SK-N-DZ (cell line): ENCODE data around the gene AGPAT4.

Source experiments
- DNase-seq: peaks from one replicate; pipeline ENCODE4 v3.0.0-alpha.2; 2015; ENCODE audit warnings: low spot score

The AGPAT4 gene

DNA sequence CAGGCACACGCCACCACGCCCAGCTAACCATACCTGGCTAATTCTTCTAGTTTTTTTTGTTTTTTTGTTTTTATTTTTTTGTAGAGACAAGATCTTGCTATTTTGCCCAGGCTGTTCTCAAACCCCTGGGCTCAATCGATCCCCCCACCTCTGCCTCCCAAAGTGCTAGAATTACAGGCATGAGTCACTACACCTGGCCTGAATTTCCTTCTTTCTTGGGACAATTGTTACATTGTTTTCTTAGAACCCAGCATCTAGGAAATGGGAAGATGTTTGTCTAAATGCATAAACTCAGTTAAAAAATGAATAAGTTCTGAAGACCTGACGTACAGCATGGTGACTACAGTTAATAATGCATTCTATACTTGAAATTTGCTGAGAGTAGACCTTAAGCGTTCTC, 10.8 kb upstream of the AGPAT4 start:
- no peak for DNase-seq

DNA sequence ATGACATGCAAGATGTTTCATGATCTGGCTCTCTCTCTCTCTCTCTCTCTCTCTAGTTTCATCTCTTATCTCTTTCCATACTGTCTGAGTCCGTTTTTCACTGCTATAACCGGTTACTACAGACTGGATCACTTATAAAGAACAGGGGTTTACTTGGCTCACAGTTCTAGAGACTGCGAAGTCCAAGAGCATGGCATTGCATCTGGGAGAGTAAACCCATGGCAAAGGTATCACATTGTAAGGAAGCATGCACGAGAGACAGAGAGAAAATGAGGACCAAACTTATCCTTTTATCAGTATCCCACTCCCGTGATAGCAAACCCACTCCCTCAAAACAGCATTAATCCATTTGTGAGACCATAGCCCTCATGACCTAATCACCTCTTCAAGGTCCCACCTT, 7.2 kb upstream of the AGPAT4 start:
- no peak for DNase-seq

DNA sequence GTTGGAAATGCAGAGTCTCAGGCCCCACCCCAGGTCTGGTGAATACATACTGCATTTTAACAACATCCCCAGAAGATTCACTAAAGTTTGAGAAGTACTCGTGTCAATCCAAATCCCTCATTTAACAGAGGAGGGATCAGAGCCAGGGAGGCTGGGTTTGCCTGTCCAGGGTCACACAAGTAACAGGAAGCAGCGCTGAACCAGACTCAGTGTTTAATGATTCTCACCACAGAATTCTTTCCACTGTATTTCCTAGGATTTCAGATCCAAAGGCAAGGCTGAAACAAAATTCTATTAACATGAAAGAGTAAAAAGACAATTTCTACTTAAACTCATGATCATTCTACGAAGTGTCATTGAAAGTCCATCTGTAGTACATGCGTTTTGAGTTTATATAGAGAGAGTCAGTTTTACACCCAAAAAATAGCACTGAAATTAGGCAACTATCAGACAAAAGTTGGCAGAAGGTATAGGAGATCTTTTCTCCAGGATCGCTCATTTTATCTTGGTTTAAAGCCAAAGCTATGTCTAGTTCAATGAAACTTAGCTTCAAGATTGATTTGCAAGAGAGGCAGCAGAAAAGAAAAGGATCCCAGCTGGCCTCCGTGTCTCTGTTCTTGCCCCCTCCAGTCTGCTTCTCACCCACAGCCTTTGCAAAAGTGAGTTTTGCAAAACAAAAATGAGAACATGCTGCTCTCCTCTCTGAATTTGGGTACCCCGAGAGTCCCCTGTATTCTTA, 6.0 kb upstream of the AGPAT4 start:
- DNase-seq, result no peak

DNA sequence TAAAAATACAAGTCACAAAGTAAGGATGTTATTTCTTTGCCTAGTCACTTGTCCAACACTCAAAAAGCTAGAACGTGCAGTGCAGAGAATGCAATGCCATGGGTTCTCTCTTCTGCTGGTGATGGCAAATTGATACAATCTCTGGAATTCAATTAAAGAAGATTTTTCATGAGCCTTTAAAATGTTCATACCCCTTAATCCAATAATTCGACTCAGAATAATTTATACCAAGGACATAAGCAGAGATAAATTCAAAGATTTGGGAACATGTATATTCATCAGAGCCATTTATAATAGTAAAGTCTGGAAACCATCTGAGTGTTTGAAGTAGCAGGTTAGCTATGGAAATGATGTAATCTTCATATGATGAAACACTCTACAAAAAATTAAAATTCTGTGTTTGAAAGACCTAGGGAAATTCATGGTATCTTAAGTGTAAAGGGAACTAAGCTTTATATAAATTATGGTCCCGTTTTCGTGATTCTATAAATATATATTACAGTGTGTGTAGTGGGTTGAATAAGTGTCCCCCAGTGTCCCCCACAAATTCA, 2.8 kb upstream of the AGPAT4 start:
- DNase-seq, result peak; percentile 49

DNA sequence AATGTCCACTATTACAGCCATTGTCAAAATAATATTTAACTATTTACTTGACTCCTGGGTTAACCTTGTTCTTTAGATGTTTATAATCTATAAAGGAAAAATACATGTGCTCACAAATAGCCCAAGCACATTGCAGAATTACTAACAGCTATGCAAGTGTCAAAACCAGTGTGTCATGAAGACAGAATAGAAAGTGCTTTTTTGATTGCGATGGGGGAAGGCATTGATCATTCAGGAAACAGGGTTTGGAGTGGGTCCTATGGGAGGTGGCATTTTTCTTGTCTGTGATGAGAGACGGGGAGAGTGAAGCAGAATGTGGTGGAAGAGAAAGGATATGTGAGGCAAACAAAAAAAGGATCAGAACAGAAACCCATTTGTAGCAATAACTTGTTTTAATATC, 1.0 kb upstream of the AGPAT4 start:
- DNase-seq, result no peak

DNA sequence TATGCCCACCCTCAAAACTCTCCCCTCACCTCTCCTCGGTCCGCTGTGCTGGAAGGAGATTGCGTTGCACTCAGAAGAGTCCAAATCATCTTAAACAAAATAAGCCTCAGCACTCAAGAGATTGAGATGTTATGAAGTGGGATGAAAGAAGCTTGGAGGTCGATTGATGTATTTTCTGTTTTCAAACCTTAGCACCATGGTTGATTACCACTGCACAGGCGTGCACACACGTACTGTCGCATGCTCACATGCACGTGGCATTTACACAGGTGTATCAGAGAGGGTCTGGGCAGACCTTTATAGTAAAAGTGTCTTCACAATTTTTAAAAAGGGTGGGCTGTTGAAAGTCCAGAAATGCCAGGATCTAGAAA, 612 bp upstream of the AGPAT4 start:
- no peak for DNase-seq

DNA sequence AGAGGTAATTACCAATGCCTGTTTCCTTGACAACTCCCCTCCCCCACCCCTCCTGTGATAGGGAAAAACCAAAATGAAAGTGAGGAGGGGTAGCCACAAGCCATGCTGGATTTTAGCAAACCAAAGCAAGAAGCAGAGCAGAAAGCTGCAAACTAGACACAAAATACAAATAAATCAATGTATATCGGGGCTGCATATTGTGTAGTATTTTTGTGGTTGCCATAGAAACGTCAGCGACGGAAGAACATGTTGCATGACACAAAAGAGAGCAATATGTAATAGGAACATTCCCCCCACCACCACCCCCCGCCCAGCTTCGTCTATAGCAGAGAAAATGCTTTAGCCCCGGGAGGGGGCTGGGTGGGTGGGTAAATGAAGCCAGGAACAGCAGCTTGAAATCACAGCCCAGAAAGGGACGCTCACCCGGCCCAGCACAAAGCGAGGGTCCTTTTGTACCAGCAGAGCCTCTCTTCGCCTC, 548 bp downstream of the AGPAT4 start:
- DNase-seq, result peak; percentile 55

DNA sequence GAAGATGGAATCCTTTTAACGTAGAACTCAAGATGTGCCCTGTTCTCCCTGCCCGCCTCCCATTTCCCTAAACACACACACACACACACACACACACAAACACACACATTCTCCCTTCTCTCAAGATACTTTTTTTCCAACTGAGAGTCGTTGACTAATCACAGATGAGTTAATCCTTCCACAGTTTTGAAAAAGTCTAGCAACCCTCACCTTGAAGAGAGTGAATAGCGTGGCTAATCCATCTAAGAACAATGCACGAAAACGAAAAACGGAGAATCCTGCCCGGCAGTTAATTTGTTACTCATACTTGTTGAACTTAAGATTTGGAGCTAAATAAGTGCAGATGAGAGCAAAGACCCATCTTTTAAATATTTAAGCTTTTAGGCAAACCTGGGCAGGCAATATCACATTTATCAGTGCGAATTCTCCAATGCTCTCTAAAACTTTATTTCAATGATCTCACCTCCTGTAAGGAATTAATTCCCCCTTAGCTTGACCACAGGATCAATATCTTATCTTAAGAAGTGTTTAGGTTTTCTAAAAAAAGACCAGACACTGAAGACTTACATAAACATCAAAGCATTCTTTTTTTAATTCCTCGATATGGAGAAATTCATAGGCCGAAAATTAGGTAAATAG, 1.1 kb downstream of the AGPAT4 start:
- no peak for DNase-seq

DNA sequence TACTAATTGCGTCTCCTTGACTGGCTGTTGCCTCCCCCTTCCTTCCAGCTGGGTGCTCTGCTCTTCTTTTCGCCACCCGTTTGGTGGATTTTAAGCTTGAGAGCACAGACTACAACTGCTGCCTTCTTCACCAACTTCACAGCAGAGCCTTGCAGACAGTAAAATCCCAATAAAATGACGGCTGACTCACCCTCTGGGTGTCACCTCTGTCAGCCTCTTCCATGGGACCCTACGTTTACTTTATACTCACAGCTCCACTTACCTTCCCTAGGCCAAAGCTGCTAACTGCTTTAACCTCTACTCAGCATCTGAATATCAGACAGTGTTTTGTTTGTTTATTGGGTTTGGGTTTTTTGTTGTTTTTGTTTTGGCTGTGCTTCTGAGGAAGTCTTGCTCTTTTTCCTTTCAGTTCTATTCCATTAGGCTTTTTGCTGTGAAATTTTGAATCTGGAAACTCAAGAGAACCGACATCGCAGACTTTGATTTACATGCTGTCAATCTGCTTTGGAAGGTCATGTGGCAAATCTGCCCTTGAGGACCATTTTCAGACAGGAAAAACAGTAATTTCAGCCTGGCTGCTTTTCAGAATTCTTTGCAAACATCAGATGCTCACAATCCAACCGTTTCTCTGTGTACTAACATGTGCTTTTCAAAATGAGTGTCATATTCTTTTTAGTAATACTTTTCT, 2.4 kb downstream of the AGPAT4 start:
- no peak for DNase-seq

DNA sequence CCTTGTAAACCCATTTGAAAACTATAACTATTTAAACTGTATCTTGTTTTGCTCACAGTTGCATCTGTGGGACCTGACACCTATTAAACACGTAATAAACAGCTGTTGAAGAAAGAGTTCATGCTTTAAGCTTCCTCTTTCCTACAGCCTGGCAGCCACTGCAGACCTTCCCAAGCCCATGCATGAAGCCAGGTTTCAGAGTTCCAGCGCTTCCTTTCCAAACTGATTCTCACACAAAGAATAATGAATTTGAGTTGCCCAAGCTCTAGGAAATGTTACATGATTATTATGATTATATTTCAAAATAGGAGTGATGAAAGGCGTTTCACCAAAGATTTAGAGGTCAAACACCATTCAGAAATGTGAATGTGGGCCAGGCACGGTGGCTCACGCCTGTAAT, 3.7 kb downstream of the AGPAT4 start:
- no peak for DNase-seq

DNA sequence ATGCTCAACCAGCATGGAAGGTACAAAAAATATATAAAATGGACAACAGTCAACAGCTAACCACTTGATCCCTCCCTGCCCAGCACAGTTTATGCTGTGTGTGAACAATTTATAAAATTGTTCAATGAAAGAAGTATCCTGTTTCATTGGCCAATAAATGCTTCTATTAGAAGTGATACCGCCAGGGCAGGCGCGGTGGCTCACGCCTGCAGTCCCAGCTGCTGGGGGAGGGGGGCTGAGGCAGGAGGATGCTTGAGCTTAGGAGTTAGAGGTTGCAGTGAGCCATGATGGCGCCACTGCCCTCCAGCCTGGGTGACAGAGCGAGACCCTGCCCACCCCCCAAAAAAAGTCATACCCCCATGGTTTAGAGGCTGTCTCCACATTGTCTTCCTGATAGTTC, 4.6 kb downstream of the AGPAT4 start:
- no peak for DNase-seq

DNA sequence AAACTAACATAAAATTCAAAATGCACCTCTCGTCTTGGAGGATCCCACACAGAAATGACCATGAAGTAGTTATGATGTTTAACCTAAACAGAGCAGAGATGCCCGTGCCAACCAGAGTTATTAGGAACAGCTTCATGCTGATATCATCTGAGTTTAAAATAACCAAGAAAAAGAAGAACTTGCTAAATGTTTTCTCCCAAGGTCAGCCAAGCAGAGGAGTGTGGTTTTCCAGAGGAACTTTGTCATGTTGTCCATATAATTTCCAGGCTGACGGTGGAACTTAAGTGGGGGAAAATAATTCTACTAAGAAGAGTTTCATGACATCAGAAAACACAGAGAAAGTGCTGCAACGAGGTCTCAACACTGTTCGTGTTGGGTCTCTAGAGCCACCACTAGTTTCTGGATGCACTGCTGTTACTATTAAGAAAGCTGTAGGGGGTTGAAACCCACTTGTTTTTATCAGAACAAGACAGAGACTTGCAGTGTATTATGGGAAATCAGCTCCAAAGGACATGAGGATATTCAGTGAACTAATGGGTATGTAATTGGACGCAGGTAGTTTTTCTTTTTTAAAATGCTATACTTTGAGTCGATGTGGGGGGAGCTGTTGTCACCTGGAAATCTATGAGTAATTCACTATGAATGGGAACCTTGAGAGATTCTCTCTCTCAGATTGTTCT, 5.2 kb downstream of the AGPAT4 start:
- DNase-seq, result no peak

DNA sequence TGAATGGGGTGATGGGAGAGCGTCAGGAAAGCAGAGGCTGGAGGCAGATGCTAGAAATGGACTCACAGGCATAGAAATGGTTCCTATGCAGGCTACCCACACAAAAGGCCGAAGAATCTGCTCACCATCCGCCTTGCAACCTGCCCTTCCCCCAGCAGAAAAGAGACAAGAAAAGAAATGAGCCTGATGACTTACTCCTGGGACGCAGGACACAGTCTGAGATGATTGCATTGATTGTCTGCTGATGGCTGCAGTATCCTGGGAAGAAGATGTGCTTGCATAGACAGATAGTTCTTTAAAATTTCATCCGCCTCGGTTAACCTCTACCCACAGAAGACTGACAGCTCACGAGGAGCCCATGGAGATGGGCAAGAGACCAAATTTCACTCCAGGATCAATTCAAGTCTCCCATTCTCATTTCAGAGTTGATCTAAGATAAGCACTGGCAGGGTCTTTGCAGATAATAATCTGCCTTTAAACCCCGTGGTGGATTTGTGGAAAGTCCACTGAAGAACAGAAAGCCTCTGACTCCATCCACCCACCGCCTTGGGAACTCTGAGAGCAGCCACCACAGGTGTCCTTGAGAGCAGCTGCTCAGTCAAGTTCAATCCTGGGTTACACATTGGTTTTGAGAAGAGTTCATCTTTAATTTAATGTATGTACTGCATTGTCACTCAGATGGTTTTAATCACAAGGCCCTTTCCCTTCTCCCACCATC, 7.2 kb downstream of the AGPAT4 start:
- DNase-seq, result no peak

DNA sequence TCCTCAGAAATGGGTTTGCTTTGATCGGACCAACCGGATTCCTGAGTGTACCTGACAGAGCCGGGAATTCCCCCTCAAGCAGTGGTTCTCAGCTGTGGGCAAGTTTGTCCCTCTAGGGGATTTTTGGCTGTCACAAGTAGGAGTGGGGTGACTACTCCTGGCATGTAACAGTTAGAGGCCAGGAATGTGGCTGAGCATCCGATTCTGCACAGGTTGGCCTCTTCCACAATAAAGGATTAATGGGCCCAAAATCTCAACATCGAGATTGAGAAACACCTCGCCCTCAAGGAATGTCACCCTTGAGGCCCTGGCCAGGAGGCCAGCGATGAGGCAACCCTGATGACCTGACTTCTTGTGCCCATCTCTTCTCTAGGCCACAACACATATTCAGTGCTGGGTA, 7.9 kb downstream of the AGPAT4 start:
- DNase-seq, result no peak

DNA sequence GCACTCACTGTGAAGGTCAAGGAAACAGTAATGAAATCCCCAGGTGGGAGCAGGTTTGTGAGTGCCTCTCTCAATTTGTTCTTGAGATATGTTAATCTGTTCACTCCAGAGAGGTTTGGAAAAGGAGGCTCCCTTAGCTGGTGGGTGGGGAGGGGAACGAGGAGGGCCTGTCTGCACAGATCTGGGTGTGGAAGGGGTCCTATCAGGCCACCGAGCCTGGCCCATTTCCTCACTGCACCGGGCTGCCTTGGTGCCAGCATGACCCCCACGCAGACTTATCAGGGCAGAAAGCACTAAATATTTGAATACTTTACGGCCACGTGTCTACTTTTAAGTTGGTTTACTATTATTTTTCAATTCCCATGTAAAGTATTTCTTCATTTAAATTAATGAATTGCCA, 8.3 kb downstream of the AGPAT4 start:
- no peak for DNase-seq

DNA sequence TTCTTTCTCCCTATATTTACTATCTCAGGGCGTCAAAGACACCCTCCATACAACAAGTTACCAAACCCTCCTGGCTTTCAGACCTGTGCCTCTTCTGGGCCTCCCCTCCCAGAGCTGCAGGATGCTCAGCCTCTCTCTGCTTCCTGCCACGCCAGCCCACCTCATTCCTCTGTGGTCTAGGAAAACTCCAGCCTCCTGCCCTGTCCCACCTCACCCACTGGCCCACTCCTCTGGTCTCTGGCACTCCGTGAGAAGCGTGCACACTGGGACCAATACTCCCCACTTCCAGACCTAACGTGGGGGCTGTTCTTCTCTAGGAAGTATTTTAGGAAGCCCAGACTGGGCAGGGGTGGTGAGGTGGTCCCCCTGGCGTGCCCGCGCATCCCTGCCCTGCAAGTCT, 9.7 kb downstream of the AGPAT4 start:
- no peak for DNase-seq

DNA sequence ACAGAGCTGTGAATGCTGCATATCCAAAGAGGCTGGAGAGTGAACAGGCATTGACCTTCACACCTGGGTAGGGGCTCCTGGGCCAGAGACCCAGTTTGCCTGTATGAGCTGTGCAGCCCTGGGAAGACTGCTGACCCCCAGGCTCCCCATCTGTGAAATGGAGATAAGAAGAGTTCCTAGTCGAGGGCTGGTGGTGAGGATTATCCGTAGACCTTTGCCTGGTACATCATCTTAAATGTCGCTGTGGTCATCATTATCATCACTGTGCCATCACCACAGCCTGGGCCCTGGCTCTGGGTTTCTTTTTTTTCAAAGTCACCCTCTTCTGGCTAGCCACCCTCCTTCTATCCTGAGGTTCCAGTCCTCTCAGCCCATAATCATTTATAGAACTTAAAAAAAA, 12.0 kb downstream of the AGPAT4 start:
- no peak for DNase-seq

DNA sequence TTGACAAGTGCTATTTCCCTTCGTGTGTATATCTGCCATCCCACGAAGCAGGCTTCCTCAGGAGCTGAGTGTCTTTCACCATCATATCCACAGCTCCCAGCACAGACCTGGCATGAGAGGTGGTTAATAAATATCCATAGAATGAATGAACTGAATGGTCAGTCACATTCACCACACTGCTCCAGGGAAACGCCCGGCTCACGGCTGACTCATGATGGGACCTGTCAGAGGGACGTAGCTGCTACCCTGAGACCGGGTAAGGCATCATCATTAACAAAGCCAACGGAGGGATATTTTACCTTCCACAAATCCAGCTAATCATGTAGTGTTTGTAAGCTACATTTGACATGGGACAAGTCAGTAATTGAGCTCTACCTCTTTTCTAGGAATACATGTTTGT, 12.5 kb downstream of the AGPAT4 start:
- DNase-seq, result no peak

DNA sequence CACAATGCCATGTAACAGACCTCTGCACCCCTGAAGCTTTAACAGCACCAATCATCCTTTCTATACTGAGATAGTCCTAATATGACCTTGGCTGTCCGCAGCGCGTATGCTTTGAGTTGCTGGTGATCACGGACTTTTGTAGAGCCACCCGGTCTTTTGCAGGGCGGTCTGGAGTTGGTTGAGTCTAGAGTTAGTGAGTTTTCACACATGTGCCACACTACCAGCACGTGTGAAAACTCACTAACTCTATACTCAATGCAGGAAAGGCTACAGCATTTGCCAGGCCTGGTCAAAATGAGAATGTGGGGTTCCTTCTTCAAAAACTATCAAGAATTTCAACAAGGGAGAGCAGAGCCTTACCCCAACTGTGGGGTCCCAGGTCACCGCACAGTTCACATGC, 14.6 kb downstream of the AGPAT4 start:
- DNase-seq, result no peak

DNA sequence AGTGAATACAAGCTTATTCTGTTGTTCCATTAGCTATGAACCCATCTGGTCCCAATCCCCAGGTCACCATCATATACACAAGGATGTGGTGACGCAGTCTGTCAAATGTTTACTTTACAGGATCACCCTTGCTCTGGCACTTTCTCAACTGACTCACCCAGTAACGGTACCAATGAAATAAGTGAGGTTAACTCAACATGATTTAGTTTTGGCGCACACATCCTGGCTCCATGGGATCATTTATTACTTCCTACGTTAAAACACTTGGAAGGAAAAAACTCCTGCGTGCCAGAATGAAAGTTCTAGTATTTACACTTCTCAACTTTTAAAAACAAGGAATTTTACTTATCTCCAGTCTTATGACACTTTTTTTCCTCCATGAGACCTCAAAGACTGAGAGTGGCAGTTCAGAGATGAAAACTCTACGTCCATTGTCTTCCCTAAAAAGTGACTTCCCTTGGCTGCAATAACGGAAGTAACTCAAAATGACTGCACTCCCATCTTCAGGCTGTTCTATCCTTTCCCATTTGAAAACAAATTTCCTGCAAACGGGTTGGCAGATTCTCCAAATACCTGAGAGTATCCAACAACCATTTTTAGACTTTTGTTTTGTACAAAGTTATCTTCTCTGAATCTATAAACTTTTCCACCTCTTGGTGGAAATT, 15.9 kb downstream of the AGPAT4 start:
- DNase-seq, result no peak

DNA sequence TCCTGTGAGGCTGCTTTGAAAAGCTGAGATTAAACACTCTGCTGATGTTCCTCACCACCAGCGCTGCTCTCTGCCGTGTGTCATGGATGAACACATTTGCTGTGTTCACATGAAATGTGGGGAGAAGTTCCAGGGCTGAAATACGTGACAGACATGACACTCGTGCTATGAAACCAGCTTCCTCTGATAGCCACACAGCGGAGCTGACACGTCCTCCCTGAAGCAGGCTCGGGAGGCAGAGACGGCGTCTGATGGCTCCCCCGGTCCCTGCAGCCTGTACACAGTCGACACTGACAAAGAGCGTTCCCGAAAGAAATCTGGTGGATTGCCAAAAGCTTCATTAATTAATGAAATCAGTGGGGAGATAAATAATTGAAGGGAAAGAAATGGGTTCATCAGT, 17.5 kb downstream of the AGPAT4 start:
- DNase-seq, result no peak
